Uterus (tissue), 2 donors: ENCODE data around the gene ZNRD2.

Experiments
- POLR2A ChIP-seq, 2 donors: fragments of 450-650 bp; IDR thresholded peaks; one replicate each; pipeline ENCODE4 v1.6.1; 2016; ENCODE audit warnings: antibody characterized with exemption in 2 of 2, mild to moderate bottlenecking in 1 of 2, moderate library complexity in 1 of 2
- TF ChIP-seq, protein P1 (sequence below), 4 experiments: fragments of 200-600 bp in 2 of 4; fragments of 450-650 bp in 2 of 4; sonication (generic) in 2 of 4; IDR thresholded peaks; one replicate each; pipeline ENCODE4 v1.5.1; 2016 to 2019; ENCODE audit warnings: antibody characterized with exemption in 4 of 4, mild to moderate bottlenecking in 2 of 4, moderate library complexity in 1 of 4

GRCh38 chr11:65595131-65595530 lies 24.9 kb downstream of the ZNRD2 start:
- TF ChIP-seq, protein P1, sequence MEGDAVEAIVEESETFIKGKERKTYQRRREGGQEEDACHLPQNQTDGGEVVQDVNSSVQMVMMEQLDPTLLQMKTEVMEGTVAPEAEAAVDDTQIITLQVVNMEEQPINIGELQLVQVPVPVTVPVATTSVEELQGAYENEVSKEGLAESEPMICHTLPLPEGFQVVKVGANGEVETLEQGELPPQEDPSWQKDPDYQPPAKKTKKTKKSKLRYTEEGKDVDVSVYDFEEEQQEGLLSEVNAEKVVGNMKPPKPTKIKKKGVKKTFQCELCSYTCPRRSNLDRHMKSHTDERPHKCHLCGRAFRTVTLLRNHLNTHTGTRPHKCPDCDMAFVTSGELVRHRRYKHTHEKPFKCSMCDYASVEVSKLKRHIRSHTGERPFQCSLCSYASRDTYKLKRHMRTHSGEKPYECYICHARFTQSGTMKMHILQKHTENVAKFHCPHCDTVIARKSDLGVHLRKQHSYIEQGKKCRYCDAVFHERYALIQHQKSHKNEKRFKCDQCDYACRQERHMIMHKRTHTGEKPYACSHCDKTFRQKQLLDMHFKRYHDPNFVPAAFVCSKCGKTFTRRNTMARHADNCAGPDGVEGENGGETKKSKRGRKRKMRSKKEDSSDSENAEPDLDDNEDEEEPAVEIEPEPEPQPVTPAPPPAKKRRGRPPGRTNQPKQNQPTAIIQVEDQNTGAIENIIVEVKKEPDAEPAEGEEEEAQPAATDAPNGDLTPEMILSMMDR (IDR thresholded peaks at IDR 0.05), result no peak
- no peak for TF ChIP-seq POLR2A (IDR thresholded peaks at IDR 0.05)
